Neural progenitor cell (in vitro differentiated cells): Measurements from ENCODE around the gene ZNF446. TPM values are rescaled to one million over a fixed set of nuclear protein-coding genes. Genes with fewer than 3 reads are reported as not detected.

ENCODE experiments used
- DNase-seq: peaks from one replicate; pipeline ENCODE4 v3.0.0-alpha.2; 2016; ENCODE audit warnings: low spot score
- H2AFZ ChIP-seq: fragments of 200-600 bp; sonication (generic); replicated peaks from 2 replicates; pipeline ENCODE4 v1.6.1; 2016; ENCODE audit warnings: antibody characterized with exemption
- H3F3A ChIP-seq: fragments of 200-600 bp; sonication (generic); 2 replicates; pipeline ENCODE4 v1.6.1; 2016; ENCODE audit warnings: antibody characterized with exemption, low read depth
- H3K27ac ChIP-seq: fragments of 200-600 bp; sonication (generic); 2 replicates; pipeline ENCODE4 v1.5.1; 2016; ENCODE audit warnings: mild to moderate bottlenecking
- H3K27me3 ChIP-seq: fragments of 200-600 bp; sonication (generic); 2 replicates; pipeline ENCODE4 v1.6.1; 2016; ENCODE audit warnings: mild to moderate bottlenecking, moderate library complexity
- H3K36me3 ChIP-seq: fragments of 200-600 bp; sonication (generic); 2 replicates; pipeline ENCODE4 v1.5.1; 2016
- H3K4me1 ChIP-seq: fragments of 200-600 bp; sonication (generic); 2 replicates; pipeline ENCODE4 v1.6.1; 2016; ENCODE audit warnings: mixed run types
- H3K4me2 ChIP-seq: fragments of 200-600 bp; sonication (generic); 2 replicates; pipeline ENCODE4 v1.6.1; 2016
- H3K4me3 ChIP-seq: fragments of 200-600 bp; sonication (generic); 2 replicates; pipeline ENCODE4 v1.5.1; 2016
- H3K79me2 ChIP-seq: fragments of 200-600 bp; sonication (generic); 2 replicates; pipeline ENCODE4 v1.6.1; 2016; ENCODE audit warnings: low read depth
- H3K9ac ChIP-seq: fragments of 200-600 bp; sonication (generic); 2 replicates; pipeline ENCODE4 v1.6.1; 2016
- H3K9me3 ChIP-seq: fragments of 200-600 bp; sonication (generic); 2 replicates; pipeline ENCODE4 v1.5.1; 2016; ENCODE audit warnings: low read depth
- H4K20me1 ChIP-seq: fragments of 200-600 bp; sonication (generic); 2 replicates; pipeline ENCODE4 v1.6.1; 2016; ENCODE audit warnings: low read depth
- H3K27ac Mint-ChIP-seq: 3 replicates; pipeline ENCODE4 v1.8.0; 2021; ENCODE audit warnings: mixed read lengths
- H3K27me3 Mint-ChIP-seq: 2 replicates; pipeline ENCODE4 v1.8.0; 2022; ENCODE audit warnings: low read depth, mild to moderate bottlenecking, inconsistent platforms, moderate library complexity, mixed read lengths; ENCODE audit not compliant: insufficient read depth
- H3K36me3 Mint-ChIP-seq: 3 replicates; pipeline ENCODE4 v1.8.0; 2021; ENCODE audit warnings: mixed read lengths
- H3K4me1 Mint-ChIP-seq: 3 replicates; pipeline ENCODE4 v1.8.0; 2021; ENCODE audit warnings: mixed read lengths
- H3K4me3 Mint-ChIP-seq: 3 replicates; pipeline ENCODE4 v1.8.0; 2021; ENCODE audit warnings: mild to moderate bottlenecking, moderate library complexity, mixed read lengths
- H3K9me3 Mint-ChIP-seq: 3 replicates; pipeline ENCODE4 v1.8.0; 2020; ENCODE audit warnings: mixed read lengths
- EZH2 ChIP-seq: fragments of 200-600 bp; sonication (generic); IDR thresholded peaks from 2 replicates; pipeline ENCODE4 v1.6.1; 2017; ENCODE audit warnings: antibody characterized with exemption, mild to moderate bottlenecking, moderate library complexity
- EZH2phosphoT487 ChIP-seq: fragments of 200-600 bp; sonication (generic); IDR thresholded peaks from 2 replicates; pipeline ENCODE4 v1.6.1; 2017; ENCODE audit warnings: antibody characterized with exemption
- total RNA-seq: library from RNA; depleted of rRNA; stranded (reverse); fragments of >200 nt; gene quantifications from 2 replicates; pipeline ENCODE4 v1.2.3, GENCODE V29; 2015; ENCODE audit warnings: low replicate concordance
- TF ChIP-seq, protein P1 (sequence below): fragments of 200-600 bp; sonication (generic); IDR thresholded peaks from 2 replicates; pipeline ENCODE4 v1.5.1; 2017; ENCODE audit warnings: antibody characterized with exemption, mild to moderate bottlenecking

The ZNF446 gene
- total RNA-seq, 1 donor from 2014 or later = 4.4 TPM

GRCh38 chr19:58516246-58516836, 40.2 kb downstream of the ZNF446 start:
- H3K27ac Mint-ChIP-seq = no peak overlapping the region
- Histone ChIP-seq H3F3A (peaks cover 47% of the 10 kb centered on the region), H3K36me3 (no peaks in the 10 kb centered on the region), H3K4me1 (peaks cover 16% of the 10 kb centered on the region), H3K27me3 (no peaks in the 10 kb centered on the region), H2AFZ (no peak overlapping the region), H4K20me1 (peaks cover 8% of the 10 kb centered on the region), H3K4me2 (no peak overlapping the region), H3K27ac (no peak overlapping the region), H3K4me3 (no peak overlapping the region), H3K9me3 (no peaks in the 10 kb centered on the region), H3K79me2 (peaks cover 49% of the 10 kb centered on the region), H3K9ac (no peak overlapping the region)
- DNase-seq = no peak
- no peaks in the 10 kb centered on the region for H3K9me3 Mint-ChIP-seq
- TF ChIP-seq, protein P1, sequence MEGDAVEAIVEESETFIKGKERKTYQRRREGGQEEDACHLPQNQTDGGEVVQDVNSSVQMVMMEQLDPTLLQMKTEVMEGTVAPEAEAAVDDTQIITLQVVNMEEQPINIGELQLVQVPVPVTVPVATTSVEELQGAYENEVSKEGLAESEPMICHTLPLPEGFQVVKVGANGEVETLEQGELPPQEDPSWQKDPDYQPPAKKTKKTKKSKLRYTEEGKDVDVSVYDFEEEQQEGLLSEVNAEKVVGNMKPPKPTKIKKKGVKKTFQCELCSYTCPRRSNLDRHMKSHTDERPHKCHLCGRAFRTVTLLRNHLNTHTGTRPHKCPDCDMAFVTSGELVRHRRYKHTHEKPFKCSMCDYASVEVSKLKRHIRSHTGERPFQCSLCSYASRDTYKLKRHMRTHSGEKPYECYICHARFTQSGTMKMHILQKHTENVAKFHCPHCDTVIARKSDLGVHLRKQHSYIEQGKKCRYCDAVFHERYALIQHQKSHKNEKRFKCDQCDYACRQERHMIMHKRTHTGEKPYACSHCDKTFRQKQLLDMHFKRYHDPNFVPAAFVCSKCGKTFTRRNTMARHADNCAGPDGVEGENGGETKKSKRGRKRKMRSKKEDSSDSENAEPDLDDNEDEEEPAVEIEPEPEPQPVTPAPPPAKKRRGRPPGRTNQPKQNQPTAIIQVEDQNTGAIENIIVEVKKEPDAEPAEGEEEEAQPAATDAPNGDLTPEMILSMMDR = no peak
- TF ChIP-seq EZH2phosphoT487 (no peak), EZH2 (no peak)
- H3K4me3 Mint-ChIP-seq = no peak overlapping the region
- peaks cover 13% of the 10 kb centered on the region for H3K36me3 Mint-ChIP-seq
- H3K4me1 Mint-ChIP-seq = peaks cover 30% of the 10 kb centered on the region
- peaks cover 8% of the 10 kb centered on the region for H3K27me3 Mint-ChIP-seq

DNA sequence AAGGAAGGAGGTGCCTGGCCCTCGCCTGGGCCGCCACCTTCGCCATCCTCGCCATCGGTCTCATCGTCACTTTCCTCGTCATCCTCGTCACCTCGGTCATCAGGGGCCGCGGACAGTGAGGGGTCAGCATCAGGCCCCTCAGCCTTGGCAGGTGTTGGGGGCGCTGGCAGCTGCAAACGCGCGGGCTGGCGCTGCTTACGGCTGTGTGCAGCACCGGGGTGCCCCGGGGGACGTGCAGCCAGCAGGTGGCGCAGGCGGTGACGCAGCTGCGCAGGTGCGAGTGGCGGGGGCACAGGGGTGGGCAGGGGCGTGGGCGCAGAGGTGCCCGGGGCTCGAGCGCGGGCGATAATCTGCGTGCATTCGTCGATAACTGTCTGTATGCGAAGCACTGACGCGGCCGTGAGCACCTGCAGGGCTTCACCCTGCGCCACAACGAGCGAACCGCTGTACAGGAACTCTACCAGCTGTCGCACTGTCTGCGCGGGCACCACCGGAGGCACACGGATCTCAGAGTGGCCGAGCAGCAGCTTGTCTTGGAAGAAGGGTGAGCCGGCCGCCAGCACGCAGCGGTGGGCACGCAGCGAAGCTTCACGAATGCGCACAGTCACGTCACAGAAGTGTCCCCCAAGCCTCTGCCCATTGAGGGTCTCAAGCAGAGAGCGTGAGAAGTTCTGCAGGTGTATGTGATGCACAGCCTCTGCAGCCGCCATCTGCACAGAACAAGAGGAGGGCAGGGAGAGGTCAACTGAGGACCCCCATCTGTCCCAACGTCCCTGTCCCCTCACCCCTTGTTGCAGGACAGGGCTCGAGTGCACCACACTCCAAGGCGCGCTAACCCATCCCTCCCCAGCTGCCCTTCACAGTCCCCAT, 41.0 kb downstream of the ZNF446 start:
- no peak for DNase-seq
- no peaks in the 10 kb centered on the region for H3K36me3 ChIP-seq
- H3K9ac ChIP-seq = no peak overlapping the region
- peaks cover 51% of the 10 kb centered on the region for H3F3A ChIP-seq
- H3K27me3 ChIP-seq = no peaks in the 10 kb centered on the region
- peaks cover 49% of the 10 kb centered on the region for H3K79me2 ChIP-seq
- peaks cover 16% of the 10 kb centered on the region for H3K4me1 ChIP-seq
- no peak overlapping the region for H3K4me3 ChIP-seq
- TF ChIP-seq, protein P1 = peak; percentile 34
- TF ChIP-seq EZH2 (no peak), EZH2phosphoT487 (no peak)
- H2AFZ ChIP-seq = no peak overlapping the region
- H4K20me1 ChIP-seq = peaks cover 8% of the 10 kb centered on the region
- no peaks in the 10 kb centered on the region for H3K9me3 ChIP-seq
- Mint-ChIP-seq H3K27me3 (peaks cover 8% of the 10 kb centered on the region), H3K36me3 (peaks cover 13% of the 10 kb centered on the region), H3K9me3 (no peaks in the 10 kb centered on the region), H3K27ac (no peak overlapping the region), H3K4me1 (peaks cover 33% of the 10 kb centered on the region), H3K4me3 (no peak overlapping the region)
- no peak overlapping the region for H3K4me2 ChIP-seq
- H3K27ac ChIP-seq = no peak overlapping the region

GRCh38 chr19:58518256-58519086, 42.3 kb downstream of the ZNF446 start:
- H3K36me3 Mint-ChIP-seq = peaks cover 13% of the 10 kb centered on the region
- H3K4me3 ChIP-seq = peak overlapping the region; percentile 54
- no peaks in the 10 kb centered on the region for H3K27me3 ChIP-seq
- DNase-seq = no peak
- H3K36me3 ChIP-seq = no peaks in the 10 kb centered on the region
- peaks cover 33% of the 10 kb centered on the region for H3K4me1 Mint-ChIP-seq
- peak overlapping the region; percentile 94 for H3K4me3 Mint-ChIP-seq
- H4K20me1 ChIP-seq = peaks cover 4% of the 10 kb centered on the region
- peaks cover 60% of the 10 kb centered on the region for H3F3A ChIP-seq
- no peaks in the 10 kb centered on the region for H3K9me3 Mint-ChIP-seq
- no peak for TF ChIP-seq EZH2
- TF ChIP-seq, protein P1 = no peak
- TF ChIP-seq EZH2phosphoT487 = no peak
- peak overlapping the region; percentile 56 for H3K9ac ChIP-seq
- peak overlapping the region; percentile 87 for H3K4me2 ChIP-seq
- H3K79me2 ChIP-seq = peaks cover 49% of the 10 kb centered on the region
- no peak overlapping the region for H2AFZ ChIP-seq
- H3K9me3 ChIP-seq = no peaks in the 10 kb centered on the region
- peak overlapping the region; percentile 69 for H3K27ac ChIP-seq
- H3K27ac Mint-ChIP-seq = peak overlapping the region; percentile 99
- H3K27me3 Mint-ChIP-seq = peaks cover 12% of the 10 kb centered on the region
- H3K4me1 ChIP-seq = peaks cover 16% of the 10 kb centered on the region
